ENCODE data around the gene UTS2B. TPM values are rescaled to one million over a fixed set of nuclear protein-coding genes. Genes with fewer than 3 reads are reported as not detected.

Gene UTS2B
- total RNA-seq, 4 donors from 2014 or later = 0.38 TPM; not detected in 3

GRCh38 chr3:191353022-191353777 is 22.9 kb upstream of the UTS2B start:
- WGBS, 2 donors = 69 to 86% methylated on average over 7 of the region's 7 CpGs
- no peak for TF ChIP-seq POLR2A (IDR thresholded peaks at IDR 0.05)
- TF ChIP-seq, protein P1, sequence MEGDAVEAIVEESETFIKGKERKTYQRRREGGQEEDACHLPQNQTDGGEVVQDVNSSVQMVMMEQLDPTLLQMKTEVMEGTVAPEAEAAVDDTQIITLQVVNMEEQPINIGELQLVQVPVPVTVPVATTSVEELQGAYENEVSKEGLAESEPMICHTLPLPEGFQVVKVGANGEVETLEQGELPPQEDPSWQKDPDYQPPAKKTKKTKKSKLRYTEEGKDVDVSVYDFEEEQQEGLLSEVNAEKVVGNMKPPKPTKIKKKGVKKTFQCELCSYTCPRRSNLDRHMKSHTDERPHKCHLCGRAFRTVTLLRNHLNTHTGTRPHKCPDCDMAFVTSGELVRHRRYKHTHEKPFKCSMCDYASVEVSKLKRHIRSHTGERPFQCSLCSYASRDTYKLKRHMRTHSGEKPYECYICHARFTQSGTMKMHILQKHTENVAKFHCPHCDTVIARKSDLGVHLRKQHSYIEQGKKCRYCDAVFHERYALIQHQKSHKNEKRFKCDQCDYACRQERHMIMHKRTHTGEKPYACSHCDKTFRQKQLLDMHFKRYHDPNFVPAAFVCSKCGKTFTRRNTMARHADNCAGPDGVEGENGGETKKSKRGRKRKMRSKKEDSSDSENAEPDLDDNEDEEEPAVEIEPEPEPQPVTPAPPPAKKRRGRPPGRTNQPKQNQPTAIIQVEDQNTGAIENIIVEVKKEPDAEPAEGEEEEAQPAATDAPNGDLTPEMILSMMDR (IDR thresholded peaks at IDR 0.05) = no peak
- no peaks in the 10 kb centered on the region for H3K27me3 ChIP-seq
- H3K36me3 ChIP-seq = peaks cover 0 to 6% (median 0%) of the 10 kb centered on the region in 3 donors
- H3K27ac ChIP-seq = peak overlapping the region in 1 of 4 donors; percentile 18
- intact Hi-C loops (cut with DNase I) = no loop called here
- H3K4me3 ChIP-seq = peak overlapping the region in 1 of 4 donors; percentile 13
- no peaks in the 10 kb centered on the region for H3K9me3 ChIP-seq
- peaks cover 0 to 73% (median 23%) of the 10 kb centered on the region in 3 donors for H3K4me1 ChIP-seq
- no peak for DNase-seq

DNA sequence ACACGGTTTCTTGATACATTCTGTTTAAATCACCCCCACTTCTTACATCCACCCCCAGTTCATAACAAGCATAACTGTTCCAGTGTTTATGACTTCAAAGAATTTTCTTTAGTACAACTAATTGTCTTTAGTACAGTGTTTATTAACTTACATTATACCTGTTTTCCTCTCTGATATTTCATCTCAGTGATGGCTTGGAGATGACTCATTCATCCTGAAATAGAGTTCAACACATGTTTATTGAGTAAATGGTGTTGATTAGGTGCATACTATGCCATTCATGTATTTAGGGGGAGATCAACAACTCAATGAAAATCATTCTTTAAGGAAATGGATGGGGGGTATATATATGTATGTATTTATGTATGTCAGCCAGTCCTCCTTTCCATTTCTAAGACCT is 21.7 kb upstream of the UTS2B start:
- intact Hi-C loops (cut with DNase I) = no loop called here

DNA sequence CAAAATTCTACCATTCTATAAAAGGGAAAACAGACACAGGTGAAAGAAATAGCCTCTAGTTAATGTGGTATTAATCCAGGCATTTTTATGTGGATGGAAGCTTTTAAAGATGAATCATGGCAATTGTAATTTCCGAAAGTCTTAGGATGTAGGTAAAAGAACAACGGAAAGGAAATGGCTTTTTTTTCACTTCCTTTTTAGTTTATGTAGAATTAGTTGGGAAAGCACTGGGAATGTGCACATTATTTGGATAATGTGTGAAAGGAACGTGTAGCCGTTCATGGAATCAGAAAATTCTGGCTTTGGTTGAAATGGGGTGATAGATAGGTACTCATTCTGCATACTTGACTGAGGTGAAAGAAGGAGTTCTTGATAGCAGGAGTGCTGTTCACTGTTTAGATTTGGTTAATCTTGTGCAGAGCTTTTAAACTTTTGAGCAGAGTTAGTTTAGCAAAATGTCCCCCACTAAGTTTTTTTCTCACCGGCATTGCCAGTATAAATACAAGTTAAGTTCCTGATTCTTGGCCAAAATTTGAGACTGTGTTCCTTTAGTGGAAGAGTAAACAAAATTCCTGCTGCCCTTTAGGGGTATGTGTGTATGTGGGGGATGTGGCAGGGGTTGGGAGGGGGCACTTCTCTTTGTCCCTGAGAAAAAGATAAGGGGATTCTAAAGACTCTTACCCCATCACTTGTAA is 20.2 kb upstream of the UTS2B start:
- Histone ChIP-seq H3K9me3 (no peaks in the 10 kb centered on the region), H3K36me3 (no peaks in the 10 kb centered on the region), H3K27ac (peak overlapping the region; percentile 8 to 72 (median 41)), H3K27me3 (no peaks in the 10 kb centered on the region), H3K4me1 (peaks cover 0 to 62% (median 10%) of the 10 kb centered on the region in 3 donors), H3K4me3 (peak overlapping the region in 1 of 4 donors; percentile 15)
- intact Hi-C loops (cut with DNase I) = no loop called here
- TF ChIP-seq, protein P1 (IDR thresholded peaks at IDR 0.05) = no peak
- no peak for TF ChIP-seq POLR2A (IDR thresholded peaks at IDR 0.05)
- DNase-seq = no peak
- WGBS, 2 donors = 58 to 69% methylated on average over 5 of the region's 5 CpGs

More for the DNA sequence above, 21.7 kb upstream of the UTS2B start:
- no peak overlapping the region for H3K4me3 ChIP-seq
- TF ChIP-seq, protein P1 (IDR thresholded peaks at IDR 0.05) = no peak
- TF ChIP-seq POLR2A (IDR thresholded peaks at IDR 0.05) = no peak
- no peaks in the 10 kb centered on the region for H3K27me3 ChIP-seq
- peaks cover 0 to 71% (median 20%) of the 10 kb centered on the region in 3 donors for H3K4me1 ChIP-seq
- H3K9me3 ChIP-seq = no peaks in the 10 kb centered on the region
- H3K27ac ChIP-seq = peak overlapping the region in 1 of 4 donors; percentile 59
- WGBS, 2 donors = 74 to 90% methylated on average over 1 of the region's 1 CpG
- DNase-seq = no peak
- no peaks in the 10 kb centered on the region for H3K36me3 ChIP-seq

- H3K4me3 ChIP-seq = no peak overlapping the region
- WGBS, 2 donors = 79 to 86% methylated on average over 1 of the region's 1 CpG
- H3K27me3 ChIP-seq = no peaks in the 10 kb centered on the region
- intact Hi-C loops (cut with DNase I) = no loop called here
- no peak for DNase-seq
- TF ChIP-seq, protein P1 (IDR thresholded peaks at IDR 0.05) = no peak
- no peak for TF ChIP-seq POLR2A (IDR thresholded peaks at IDR 0.05)
- no peaks in the 10 kb centered on the region for H3K36me3 ChIP-seq
- no peak overlapping the region for H3K27ac ChIP-seq
- no peaks in the 10 kb centered on the region for H3K9me3 ChIP-seq
- H3K4me1 ChIP-seq = peaks cover 0 to 80% (median 10%) of the 10 kb centered on the region in 3 donors
Measured at GRCh38 chr3:191348098-191348497, 17.8 kb upstream of the UTS2B start.

GRCh38 chr3:191347228-191347627 is 16.9 kb upstream of the UTS2B start:
- Histone ChIP-seq H3K27me3 (no peaks in the 10 kb centered on the region), H3K36me3 (no peaks in the 10 kb centered on the region), H3K27ac (no peak overlapping the region), H3K4me3 (no peak overlapping the region), H3K9me3 (no peaks in the 10 kb centered on the region), H3K4me1 (peaks cover 0 to 80% (median 18%) of the 10 kb centered on the region in 3 donors)
- TF ChIP-seq, protein P1 (IDR thresholded peaks at IDR 0.05) = no peak
- no peak for TF ChIP-seq POLR2A (IDR thresholded peaks at IDR 0.05)
- 67 to 82% methylated on average over 3 of the region's 3 CpGs for WGBS, 2 donors
- intact Hi-C loops (cut with DNase I) = no loop called here
- DNase-seq = no peak
